Sigmoid colon (tissue), 7 donors: ENCODE data around the gene RAB3C. TPM values are rescaled to one million over a fixed set of nuclear protein-coding genes. Genes with fewer than 3 reads are reported as not detected.

Experiments
- DNase-seq: peaks from one replicate; pipeline ENCODE4 v3.0.0-alpha.2; 2019
- H3K27ac ChIP-seq, 4 donors: fragments of 200-600 bp; sonication (generic); one replicate each; pipeline ENCODE4 v1.5.1; 2016 to 2019; ENCODE audit warnings: mild to moderate bottlenecking in 1 of 4
- H3K27me3 ChIP-seq, 3 donors: fragments of 200-600 bp; sonication (generic); one replicate each; pipeline ENCODE4 v1.5.1; 2019; ENCODE audit warnings: mild to moderate bottlenecking in 1 of 3
- H3K36me3 ChIP-seq, 4 donors: fragments of 200-600 bp; sonication (generic); one replicate each; pipeline ENCODE4 v1.5.1; 2016 to 2019
- H3K4me1 ChIP-seq, 4 donors: fragments of 200-600 bp; sonication (generic); one replicate each; pipeline ENCODE4 v1.5.1; 2017 to 2019
- H3K4me3 ChIP-seq, 4 donors: fragments of 200-600 bp; sonication (generic); one replicate each; pipeline ENCODE4 v1.5.1; 2017 to 2019; ENCODE audit warnings: mild to moderate bottlenecking in 2 of 4, moderate library complexity in 1 of 4
- H3K9me3 ChIP-seq, 4 donors: fragments of 200-600 bp in 3 of 4; sonication (generic) in 3 of 4; one replicate each; pipeline versions ENCODE4 v1.5.1 to v1.6.1; 2013 to 2019
- EP300 ChIP-seq, 4 donors: sonication (generic); formaldehyde crosslinking; IDR thresholded peaks; one replicate each; pipeline ENCODE4 v1.6.1; 2017; ENCODE audit warnings: antibody characterized with exemption in 4 of 4
- POLR2A ChIP-seq, 2 donors: fragments of 450-650 bp; IDR thresholded peaks; one replicate each; pipeline ENCODE4 v1.6.1; 2016; ENCODE audit warnings: antibody characterized with exemption in 2 of 2, mild to moderate bottlenecking in 2 of 2, moderate library complexity in 2 of 2
- POLR2AphosphoS5 ChIP-seq, 4 donors: sonication (generic); formaldehyde crosslinking; IDR thresholded peaks; one replicate each; pipeline ENCODE4 v1.6.1; 2017; ENCODE audit warnings: antibody characterized with exemption in 4 of 4
- whole genome bisulfite sequencing, 2 donors: extraction: QIAGEN DNeasy Blood & Tissue Kit; methylation state at CpG; one replicate each; pipeline ENCODE4 v1.1.7; 2013; 5-methylcytosine and 5-hydroxymethylcytosine counted together
- intact Hi-C: fragments of 100-400 bp; cut with DNase I; formaldehyde crosslinking; loops from one replicate; pipeline ENCODE4 v1.15.1; 2023
- polyA plus RNA-seq, 3 donors: library from polyadenylated mRNA; stranded (reverse); fragments of 200-250 nt; gene quantifications; one replicate each; pipeline ENCODE4 v1.2.3, GENCODE V29; 2013
- total RNA-seq, 4 donors: library from RNA; depleted of rRNA; stranded (reverse); fragments of >200 nt; gene quantifications; one replicate each; pipeline ENCODE4 v1.1.0, GENCODE V29; 2016
- TF ChIP-seq, protein P1 (sequence below), 4 experiments: fragments of 450-650 bp in 3 of 4; fragments of 200-600 bp in 1 of 4; IDR thresholded peaks; one replicate each; pipeline ENCODE4 v1.5.1; 2016 to 2019; ENCODE audit warnings: antibody characterized with exemption in 4 of 4, mild to moderate bottlenecking in 3 of 4, moderate library complexity in 2 of 4
- donor health status: healthy with polysubstance abuse.
- donor health status: Bipolar disorder and iron deficiency.
- donor health status: healthy.

RAB3C gene
- total and polyA plus RNA-seq, 7 donors: under 0.01 to 17.6 (median 2.4) TPM; not detected in 1

- no peak for DNase-seq
- WGBS, 2 donors: 68 to 85% methylated on average over 2 of the region's 2 CpGs
- no peak for TF ChIP-seq POLR2AphosphoS5 (IDR thresholded peaks at IDR 0.05)
- TF ChIP-seq, protein P1, sequence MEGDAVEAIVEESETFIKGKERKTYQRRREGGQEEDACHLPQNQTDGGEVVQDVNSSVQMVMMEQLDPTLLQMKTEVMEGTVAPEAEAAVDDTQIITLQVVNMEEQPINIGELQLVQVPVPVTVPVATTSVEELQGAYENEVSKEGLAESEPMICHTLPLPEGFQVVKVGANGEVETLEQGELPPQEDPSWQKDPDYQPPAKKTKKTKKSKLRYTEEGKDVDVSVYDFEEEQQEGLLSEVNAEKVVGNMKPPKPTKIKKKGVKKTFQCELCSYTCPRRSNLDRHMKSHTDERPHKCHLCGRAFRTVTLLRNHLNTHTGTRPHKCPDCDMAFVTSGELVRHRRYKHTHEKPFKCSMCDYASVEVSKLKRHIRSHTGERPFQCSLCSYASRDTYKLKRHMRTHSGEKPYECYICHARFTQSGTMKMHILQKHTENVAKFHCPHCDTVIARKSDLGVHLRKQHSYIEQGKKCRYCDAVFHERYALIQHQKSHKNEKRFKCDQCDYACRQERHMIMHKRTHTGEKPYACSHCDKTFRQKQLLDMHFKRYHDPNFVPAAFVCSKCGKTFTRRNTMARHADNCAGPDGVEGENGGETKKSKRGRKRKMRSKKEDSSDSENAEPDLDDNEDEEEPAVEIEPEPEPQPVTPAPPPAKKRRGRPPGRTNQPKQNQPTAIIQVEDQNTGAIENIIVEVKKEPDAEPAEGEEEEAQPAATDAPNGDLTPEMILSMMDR (IDR thresholded peaks at IDR 0.05): no peak
- no peak for TF ChIP-seq EP300 (IDR thresholded peaks at IDR 0.05)
- no peak for TF ChIP-seq POLR2A (IDR thresholded peaks at IDR 0.05)
- intact Hi-C loops: no loop called here
- no peaks in the 10 kb centered on the region for H3K27me3 ChIP-seq
- H3K4me1 ChIP-seq: no peaks in the 10 kb centered on the region
- H3K36me3 ChIP-seq: no peaks in the 10 kb centered on the region
- peaks cover 0 to 4% (median 0%) of the 10 kb centered on the region in 4 donors for H3K9me3 ChIP-seq
- H3K27ac ChIP-seq: no peak overlapping the region
- no peak overlapping the region for H3K4me3 ChIP-seq
Observed at GRCh38 chr5:58718269-58718978, 135.5 kb downstream of the RAB3C start.

DNA sequence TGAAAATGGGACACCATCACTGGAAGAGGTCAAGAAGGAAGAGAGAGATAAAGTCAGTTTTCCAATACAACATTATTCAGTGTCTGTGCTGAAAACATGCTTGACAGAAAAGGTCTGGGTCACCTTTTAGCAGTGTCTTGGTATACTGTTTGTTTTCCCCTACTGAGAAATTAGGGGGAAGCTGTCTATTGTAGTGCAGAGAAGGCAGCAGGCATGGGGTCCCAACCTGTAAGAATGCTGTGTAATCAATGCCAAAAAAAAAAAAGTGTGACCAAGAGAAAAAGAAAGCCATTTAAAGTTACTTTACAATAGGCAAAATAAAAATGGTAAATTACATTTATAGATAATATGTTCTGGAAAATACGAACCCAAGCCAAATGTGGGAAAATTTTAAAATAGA is 139.3 kb downstream of the RAB3C start:
- no peaks in the 10 kb centered on the region for H3K36me3 ChIP-seq
- H3K27ac ChIP-seq: no peak overlapping the region
- DNase-seq: no peak
- no peaks in the 10 kb centered on the region for H3K4me1 ChIP-seq
- TF ChIP-seq EP300 (IDR thresholded peaks at IDR 0.05): no peak
- no peak for TF ChIP-seq POLR2AphosphoS5 (IDR thresholded peaks at IDR 0.05)
- TF ChIP-seq, protein P1 (IDR thresholded peaks at IDR 0.05): no peak
- no peak for TF ChIP-seq POLR2A (IDR thresholded peaks at IDR 0.05)
- peaks cover 0 to 7% (median 0%) of the 10 kb centered on the region in 4 donors for H3K9me3 ChIP-seq
- intact Hi-C loops: no loop called here
- H3K4me3 ChIP-seq: no peak overlapping the region
- WGBS, 2 donors: 88 to 90% methylated on average over 1 of the region's 1 CpG
- no peaks in the 10 kb centered on the region for H3K27me3 ChIP-seq

- DNase-seq: no peak
- H3K9me3 ChIP-seq: peaks cover 0 to 7% (median 0%) of the 10 kb centered on the region in 4 donors
- H3K27ac ChIP-seq: no peak overlapping the region
- intact Hi-C loops: no loop called here
- TF ChIP-seq, protein P1 (IDR thresholded peaks at IDR 0.05): no peak
- H3K27me3 ChIP-seq: no peaks in the 10 kb centered on the region
- no peak overlapping the region for H3K4me3 ChIP-seq
- WGBS, 2 donors: 98% methylated on average over 2 of the region's 2 CpGs
- no peaks in the 10 kb centered on the region for H3K4me1 ChIP-seq
- H3K36me3 ChIP-seq: no peaks in the 10 kb centered on the region
Observed at GRCh38 chr5:58724992-58725391, 142.1 kb downstream of the RAB3C start.

- Histone ChIP-seq H3K27ac (no peak overlapping the region), H3K36me3 (no peaks in the 10 kb centered on the region), H3K4me3 (no peak overlapping the region), H3K27me3 (no peaks in the 10 kb centered on the region), H3K9me3 (no peaks in the 10 kb centered on the region), H3K4me1 (no peaks in the 10 kb centered on the region)
- intact Hi-C loops: no loop called here
- TF ChIP-seq POLR2A (IDR thresholded peaks at IDR 0.05) (no peak), EP300 (IDR thresholded peaks at IDR 0.05) (no peak), POLR2AphosphoS5 (IDR thresholded peaks at IDR 0.05) (no peak)
- TF ChIP-seq, protein P1 (IDR thresholded peaks at IDR 0.05): no peak
- DNase-seq: no peak
- 78 to 90% methylated on average over 1 of the region's 1 CpG for WGBS, 2 donors
Observed at GRCh38 chr5:58731641-58732040, 148.8 kb downstream of the RAB3C start.

- intact Hi-C loops: no loop called here
- H3K36me3 ChIP-seq: no peaks in the 10 kb centered on the region
- no peaks in the 10 kb centered on the region for H3K27me3 ChIP-seq
- no peak overlapping the region for H3K4me3 ChIP-seq
- H3K4me1 ChIP-seq: no peaks in the 10 kb centered on the region
- 80 to 83% methylated on average over 1 of the region's 1 CpG for WGBS, 2 donors
- no peaks in the 10 kb centered on the region for H3K9me3 ChIP-seq
- TF ChIP-seq POLR2A (IDR thresholded peaks at IDR 0.05) (no peak), POLR2AphosphoS5 (IDR thresholded peaks at IDR 0.05) (no peak), EP300 (IDR thresholded peaks at IDR 0.05) (no peak)
- TF ChIP-seq, protein P1 (IDR thresholded peaks at IDR 0.05): no peak
- no peak for DNase-seq
- no peak overlapping the region for H3K27ac ChIP-seq
Observed at GRCh38 chr5:58735637-58736036, 152.8 kb downstream of the RAB3C start.
